WTC11 (cell line): Measurements from ENCODE around the gene SMYD3. TPM values are rescaled to one million over a fixed set of nuclear protein-coding genes. Genes with fewer than 3 reads are reported as not detected.

ENCODE experiments used
- ATAC-seq: fragments of 200-7000 bp; cut with Tn5 transposase; 2 replicates; pipeline ENCODE4 v1.10.0; 2021; ENCODE audit warnings: mild to moderate bottlenecking, moderate library complexity
- CTCF ChIA-PET: fragments of 300-600 bp; sonication (Branson Sonifier 250); formaldehyde crosslinking; loops from one replicate; lab custom pipeline; 2021; ENCODE audit warnings: antibody characterized with exemption; lab: Charles Lee
- POLR2A ChIA-PET: fragments of 350-600 bp; sonication (Branson Sonifier 250); formaldehyde crosslinking; loops from one replicate; lab custom pipeline; 2021; ENCODE audit warnings: antibody characterized with exemption; lab: Charles Lee
- DNase-seq: peaks from one replicate; pipeline ENCODE4 v3.0.0; 2021; ENCODE audit warnings: low spot score
- H3K27ac Mint-ChIP-seq: 2 replicates; pipeline ENCODE4 v1.8.0; 2021; ENCODE audit warnings: mixed read lengths
- H3K27me3 Mint-ChIP-seq: 2 replicates; pipeline ENCODE4 v1.8.0; 2021; ENCODE audit warnings: low read depth, mild to moderate bottlenecking, moderate library complexity, mixed read lengths
- H3K36me3 Mint-ChIP-seq: 2 replicates; pipeline ENCODE4 v1.8.0; 2021; ENCODE audit warnings: mixed read lengths
- H3K4me1 Mint-ChIP-seq: 2 replicates; pipeline ENCODE4 v1.8.0; 2022; ENCODE audit warnings: mixed read lengths
- H3K4me3 Mint-ChIP-seq: 2 replicates; pipeline ENCODE4 v1.8.0; 2021; ENCODE audit warnings: mild to moderate bottlenecking, moderate library complexity, mixed read lengths
- H3K9me3 Mint-ChIP-seq: 2 replicates; pipeline ENCODE4 v1.8.0; 2021; ENCODE audit warnings: mixed read lengths
- CBFB ChIP-seq: sonication (generic); formaldehyde crosslinking; IDR thresholded peaks from 2 replicates; pipeline ENCODE4 v1.8.1; 2022; ENCODE audit warnings: mild to moderate bottlenecking, low read depth, missing genetic modification reagents
- CREB1 ChIP-seq: sonication (generic); formaldehyde crosslinking; IDR thresholded peaks from 2 replicates; pipeline ENCODE4 v1.8.0; 2023; ENCODE audit warnings: mild to moderate bottlenecking, missing genetic modification reagents
- ERG ChIP-seq: fragments of 250-450 bp; sonication (Bioruptor Pico); IDR thresholded peaks from 2 replicates; pipeline ENCODE4 v1.8.0; 2021; ENCODE audit warnings: mild to moderate bottlenecking
- HMGXB4 ChIP-seq: sonication (generic); formaldehyde crosslinking; IDR thresholded peaks from 2 replicates; pipeline ENCODE4 v1.8.1; 2023; ENCODE audit warnings: mild to moderate bottlenecking, moderate library complexity, missing genetic modification reagents
- MXD4 ChIP-seq: fragments of 250-450 bp; sonication (Bioruptor Pico); IDR thresholded peaks from 2 replicates; pipeline ENCODE4 v1.8.0; 2021; ENCODE audit warnings: mild to moderate bottlenecking, moderate library complexity, borderline replicate concordance
- NR2C2 ChIP-seq: sonication (generic); formaldehyde crosslinking; IDR thresholded peaks from 2 replicates; pipeline ENCODE4 v1.8.0; 2022; ENCODE audit warnings: mild to moderate bottlenecking, missing genetic modification reagents
- RORB ChIP-seq: fragments of 250-450 bp; sonication (Bioruptor Pico); IDR thresholded peaks from 2 replicates; pipeline ENCODE4 v1.9.0; 2021; ENCODE audit warnings: mild to moderate bottlenecking
- USF1 ChIP-seq: sonication (generic); formaldehyde crosslinking; IDR thresholded peaks from 2 replicates; pipeline ENCODE4 v1.8.0; 2022; ENCODE audit warnings: mild to moderate bottlenecking, missing genetic modification reagents
- ZNF138 ChIP-seq: sonication (generic); formaldehyde crosslinking; conservative IDR thresholded peaks from 2 replicates; pipeline ENCODE4 v1.8.1; 2022; ENCODE audit warnings: mild to moderate bottlenecking, moderate library complexity, missing genetic modification reagents
- ZNF232 ChIP-seq: sonication (generic); formaldehyde crosslinking; IDR thresholded peaks from 2 replicates; pipeline ENCODE4 v1.8.0; 2022; ENCODE audit warnings: mild to moderate bottlenecking, missing genetic modification reagents
- ZNF317 ChIP-seq: sonication (generic); formaldehyde crosslinking; IDR thresholded peaks from 2 replicates; pipeline ENCODE4 v1.8.1; 2023; ENCODE audit warnings: low read depth, mild to moderate bottlenecking, moderate library complexity, missing genetic modification reagents, borderline replicate concordance
- total RNA-seq: library from RNA; stranded (reverse); gene quantifications from 3 replicates; pipeline ENCODE4 v1.2.3, GENCODE V29; 2021
- TF ChIP-seq, protein P1 (sequence below): sonication (generic); formaldehyde crosslinking; IDR thresholded peaks from 2 replicates; pipeline ENCODE4 v1.8.1; 2023; ENCODE audit warnings: mild to moderate bottlenecking, missing genetic modification reagents
- TF ChIP-seq, protein P2 (sequence below): sonication (generic); formaldehyde crosslinking; IDR thresholded peaks from 2 replicates; pipeline ENCODE4 v1.8.0; 2022; ENCODE audit warnings: missing genetic modification reagents
- TF ChIP-seq, protein P3 (sequence below): sonication (generic); formaldehyde crosslinking; IDR thresholded peaks from 2 replicates; pipeline ENCODE4 v1.8.0; 2023; ENCODE audit warnings: missing genetic modification reagents

Gene SMYD3
- total RNA-seq, 1 experiment from 2014 or later = 21.4 TPM

GRCh38 chr1:246162560-246162959 lies 344.5 kb downstream of the SMYD3 start:
- H3K27me3 Mint-ChIP-seq = no peaks in the 10 kb centered on the region
- ATAC-seq (no peak), DNase-seq (no peak)
- POLR2A ChIA-PET = no interaction called here
- H3K27ac Mint-ChIP-seq = no peak overlapping the region
- CTCF ChIA-PET = no interaction called here
- H3K4me1 Mint-ChIP-seq = peaks cover 26% of the 10 kb centered on the region
- TF ChIP-seq USF1 (CRISPR knock-in tag) (no peak), RORB (CRISPR knock-in tag) (no peak), MXD4 (CRISPR knock-in tag) (no peak)
- TF ChIP-seq, protein P1, sequence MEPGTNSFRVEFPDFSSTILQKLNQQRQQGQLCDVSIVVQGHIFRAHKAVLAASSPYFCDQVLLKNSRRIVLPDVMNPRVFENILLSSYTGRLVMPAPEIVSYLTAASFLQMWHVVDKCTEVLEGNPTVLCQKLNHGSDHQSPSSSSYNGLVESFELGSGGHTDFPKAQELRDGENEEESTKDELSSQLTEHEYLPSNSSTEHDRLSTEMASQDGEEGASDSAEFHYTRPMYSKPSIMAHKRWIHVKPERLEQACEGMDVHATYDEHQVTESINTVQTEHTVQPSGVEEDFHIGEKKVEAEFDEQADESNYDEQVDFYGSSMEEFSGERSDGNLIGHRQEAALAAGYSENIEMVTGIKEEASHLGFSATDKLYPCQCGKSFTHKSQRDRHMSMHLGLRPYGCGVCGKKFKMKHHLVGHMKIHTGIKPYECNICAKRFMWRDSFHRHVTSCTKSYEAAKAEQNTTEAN = no peak
- no peak overlapping the region for H3K4me3 Mint-ChIP-seq
- H3K36me3 Mint-ChIP-seq = no peaks in the 10 kb centered on the region
- no peaks in the 10 kb centered on the region for H3K9me3 Mint-ChIP-seq

GRCh38 chr1:246161626-246162025 lies 345.5 kb downstream of the SMYD3 start:
- ATAC-seq = no peak
- POLR2A ChIA-PET = no interaction called here
- TF ChIP-seq MXD4 (CRISPR knock-in tag) = no peak
- no peak for TF ChIP-seq ZNF317 (CRISPR knock-in tag)
- TF ChIP-seq ZNF138 = no peak
- no peak for TF ChIP-seq NR2C2
- TF ChIP-seq, protein P2, sequence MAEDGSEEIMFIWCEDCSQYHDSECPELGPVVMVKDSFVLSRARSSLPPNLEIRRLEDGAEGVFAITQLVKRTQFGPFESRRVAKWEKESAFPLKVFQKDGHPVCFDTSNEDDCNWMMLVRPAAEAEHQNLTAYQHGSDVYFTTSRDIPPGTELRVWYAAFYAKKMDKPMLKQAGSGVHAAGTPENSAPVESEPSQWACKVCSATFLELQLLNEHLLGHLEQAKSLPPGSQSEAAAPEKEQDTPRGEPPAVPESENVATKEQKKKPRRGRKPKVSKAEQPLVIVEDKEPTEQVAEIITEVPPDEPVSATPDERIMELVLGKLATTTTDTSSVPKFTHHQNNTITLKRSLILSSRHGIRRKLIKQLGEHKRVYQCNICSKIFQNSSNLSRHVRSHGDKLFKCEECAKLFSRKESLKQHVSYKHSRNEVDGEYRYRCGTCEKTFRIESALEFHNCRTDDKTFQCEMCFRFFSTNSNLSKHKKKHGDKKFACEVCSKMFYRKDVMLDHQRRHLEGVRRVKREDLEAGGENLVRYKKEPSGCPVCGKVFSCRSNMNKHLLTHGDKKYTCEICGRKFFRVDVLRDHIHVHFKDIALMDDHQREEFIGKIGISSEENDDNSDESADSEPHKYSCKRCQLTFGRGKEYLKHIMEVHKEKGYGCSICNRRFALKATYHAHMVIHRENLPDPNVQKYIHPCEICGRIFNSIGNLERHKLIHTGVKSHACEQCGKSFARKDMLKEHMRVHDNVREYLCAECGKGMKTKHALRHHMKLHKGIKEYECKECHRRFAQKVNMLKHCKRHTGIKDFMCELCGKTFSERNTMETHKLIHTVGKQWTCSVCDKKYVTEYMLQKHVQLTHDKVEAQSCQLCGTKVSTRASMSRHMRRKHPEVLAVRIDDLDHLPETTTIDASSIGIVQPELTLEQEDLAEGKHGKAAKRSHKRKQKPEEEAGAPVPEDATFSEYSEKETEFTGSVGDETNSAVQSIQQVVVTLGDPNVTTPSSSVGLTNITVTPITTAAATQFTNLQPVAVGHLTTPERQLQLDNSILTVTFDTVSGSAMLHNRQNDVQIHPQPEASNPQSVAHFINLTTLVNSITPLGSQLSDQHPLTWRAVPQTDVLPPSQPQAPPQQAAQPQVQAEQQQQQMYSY (CRISPR knock-in tag) = no peak
- no peak for TF ChIP-seq ERG (CRISPR knock-in tag)
- TF ChIP-seq CBFB = no peak
- TF ChIP-seq CREB1 (CRISPR knock-in tag) = no peak
- no peak for TF ChIP-seq ZNF232 (CRISPR knock-in tag)
- no peak for TF ChIP-seq HMGXB4 (CRISPR knock-in tag)
- TF ChIP-seq, protein P3, sequence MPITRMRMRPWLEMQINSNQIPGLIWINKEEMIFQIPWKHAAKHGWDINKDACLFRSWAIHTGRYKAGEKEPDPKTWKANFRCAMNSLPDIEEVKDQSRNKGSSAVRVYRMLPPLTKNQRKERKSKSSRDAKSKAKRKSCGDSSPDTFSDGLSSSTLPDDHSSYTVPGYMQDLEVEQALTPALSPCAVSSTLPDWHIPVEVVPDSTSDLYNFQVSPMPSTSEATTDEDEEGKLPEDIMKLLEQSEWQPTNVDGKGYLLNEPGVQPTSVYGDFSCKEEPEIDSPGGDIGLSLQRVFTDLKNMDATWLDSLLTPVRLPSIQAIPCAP (CRISPR knock-in tag) = no peak
- TF ChIP-seq, all 79 proteins: peak for 0
- no peak overlapping the region for H3K27ac Mint-ChIP-seq
- H3K9me3 Mint-ChIP-seq = no peaks in the 10 kb centered on the region
- CTCF ChIA-PET = interaction anchor here (0.8 kb wide), 1 partner anchor 9 kb away, joined by 3 read pairs; no protein-coding TSS in a partner anchor
- no peaks in the 10 kb centered on the region for H3K36me3 Mint-ChIP-seq
- DNase-seq = no peak
- H3K4me1 Mint-ChIP-seq = peaks cover 33% of the 10 kb centered on the region
- no peak overlapping the region for H3K4me3 Mint-ChIP-seq
- no peaks in the 10 kb centered on the region for H3K27me3 Mint-ChIP-seq
